WTC11 (cell line): ENCODE results near the gene ABCC9.

Source experiments
- CTCF ChIP-seq: fragments of 200-600 bp; IDR thresholded peaks from 2 replicates; pipeline ENCODE4 v1.8.0; 2022; ENCODE audit warnings: antibody characterized with exemption
- FOXP4 ChIP-seq: sonication (generic); formaldehyde crosslinking; IDR thresholded peaks from 2 replicates; pipeline ENCODE4 v1.8.0; 2022; ENCODE audit warnings: mild to moderate bottlenecking, missing genetic modification reagents
- IRF1 ChIP-seq: sonication (generic); formaldehyde crosslinking; IDR thresholded peaks from 2 replicates; pipeline ENCODE4 v1.8.0; 2023; ENCODE audit warnings: missing genetic modification reagents
- IRF2 ChIP-seq: sonication (generic); formaldehyde crosslinking; IDR thresholded peaks from 2 replicates; pipeline ENCODE4 v1.8.0; 2022; ENCODE audit warnings: low read depth, missing genetic modification reagents, borderline replicate concordance
- NR2C2 ChIP-seq: sonication (generic); formaldehyde crosslinking; IDR thresholded peaks from 2 replicates; pipeline ENCODE4 v1.8.0; 2022; ENCODE audit warnings: mild to moderate bottlenecking, missing genetic modification reagents

GRCh38 chr12:21764065-21764464 lies 177.2 kb downstream of the ABCC9 start:
- no peak for TF ChIP-seq CTCF
- no peak for TF ChIP-seq FOXP4 (CRISPR knock-in tag)
- TF ChIP-seq IRF1 (CRISPR knock-in tag), result no peak
- no peak for TF ChIP-seq NR2C2 (CRISPR knock-in tag)
- no peak for TF ChIP-seq IRF2 (CRISPR knock-in tag)
